Measurements from ENCODE around the gene ACVRL1. TPM values are rescaled to one million over a fixed set of nuclear protein-coding genes. Genes with fewer than 3 reads are reported as not detected.

The ACVRL1 gene
- total RNA-seq, 1 experiment from 2014 or later, result not detected

DNA sequence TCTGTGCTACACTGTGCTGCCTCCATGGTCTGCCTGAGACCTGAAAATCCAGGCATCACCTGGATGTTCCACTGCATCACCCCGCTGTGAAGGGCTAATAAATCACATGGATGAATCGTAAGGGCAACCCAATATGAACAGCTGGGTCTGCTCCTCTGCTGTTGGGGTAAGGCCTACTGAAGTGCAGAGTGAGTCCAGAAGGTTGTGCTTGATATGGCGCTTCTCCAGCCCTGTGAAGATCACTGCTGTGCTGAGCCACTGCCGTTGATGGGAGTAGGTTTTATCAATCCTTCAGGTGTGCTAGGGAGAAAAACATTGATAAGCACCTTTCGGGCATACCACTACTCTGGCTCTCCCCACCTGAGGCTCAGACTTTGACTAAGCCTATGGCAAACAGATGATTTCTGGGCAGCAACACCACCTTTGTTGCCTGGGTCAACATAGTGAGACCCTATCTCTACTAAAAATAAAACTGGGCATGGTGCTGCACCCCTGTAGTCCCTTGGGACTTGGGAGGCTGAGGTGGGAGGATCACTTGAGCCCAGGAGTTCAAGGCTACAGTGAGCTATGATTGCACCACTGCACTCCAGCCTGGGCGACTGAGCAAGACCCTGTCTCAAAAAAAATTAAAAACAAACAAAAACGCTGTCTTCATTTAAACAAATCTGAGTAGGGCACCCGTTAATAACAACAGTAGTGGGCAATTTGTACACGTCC is 1.7 kb downstream of the ACVRL1 start:
- no peak overlapping the region for H3K4me3 ChIP-seq (ENCODE audit: low read depth, low read length)
- H3K27me3 ChIP-seq (replicated peaks; ENCODE audit: control insufficient read depth, insufficient read depth, low read length), result no peaks in the 10 kb centered on the region
- CTCF ChIA-PET, result interaction anchor here (1.1 kb wide), 1 partner anchor 33 kb away, joined by 4 read pairs; no protein-coding TSS in a partner anchor
- no peaks in the 10 kb centered on the region for H3K27me3 Mint-ChIP-seq (ENCODE audit: insufficient read depth, unreplicated experiment)
- no peak overlapping the region for H3K4me3 Mint-ChIP-seq (ENCODE audit: unreplicated experiment)
- no peak overlapping the region for H3K27ac Mint-ChIP-seq (ENCODE audit: unreplicated experiment)
- H3K9me3 ChIP-seq, result no peaks in the 10 kb centered on the region
- H3K9me3 Mint-ChIP-seq (ENCODE audit: unreplicated experiment), result no peaks in the 10 kb centered on the region
- no TSS peak for BruUV-seq (replicated peaks)
- H3K36me3 Mint-ChIP-seq (ENCODE audit: insufficient read depth, unreplicated experiment), result no peaks in the 10 kb centered on the region
- TF ChIP-seq, protein P1, sequence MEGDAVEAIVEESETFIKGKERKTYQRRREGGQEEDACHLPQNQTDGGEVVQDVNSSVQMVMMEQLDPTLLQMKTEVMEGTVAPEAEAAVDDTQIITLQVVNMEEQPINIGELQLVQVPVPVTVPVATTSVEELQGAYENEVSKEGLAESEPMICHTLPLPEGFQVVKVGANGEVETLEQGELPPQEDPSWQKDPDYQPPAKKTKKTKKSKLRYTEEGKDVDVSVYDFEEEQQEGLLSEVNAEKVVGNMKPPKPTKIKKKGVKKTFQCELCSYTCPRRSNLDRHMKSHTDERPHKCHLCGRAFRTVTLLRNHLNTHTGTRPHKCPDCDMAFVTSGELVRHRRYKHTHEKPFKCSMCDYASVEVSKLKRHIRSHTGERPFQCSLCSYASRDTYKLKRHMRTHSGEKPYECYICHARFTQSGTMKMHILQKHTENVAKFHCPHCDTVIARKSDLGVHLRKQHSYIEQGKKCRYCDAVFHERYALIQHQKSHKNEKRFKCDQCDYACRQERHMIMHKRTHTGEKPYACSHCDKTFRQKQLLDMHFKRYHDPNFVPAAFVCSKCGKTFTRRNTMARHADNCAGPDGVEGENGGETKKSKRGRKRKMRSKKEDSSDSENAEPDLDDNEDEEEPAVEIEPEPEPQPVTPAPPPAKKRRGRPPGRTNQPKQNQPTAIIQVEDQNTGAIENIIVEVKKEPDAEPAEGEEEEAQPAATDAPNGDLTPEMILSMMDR (IDR thresholded peaks at IDR 0.05; ENCODE audit: insufficient read depth in 1 of 2, low read depth in 1 of 2, low read length in 1 of 2, severe bottlenecking in 1 of 2, unreplicated experiment in 1 of 2), result no peak
- no peaks in the 10 kb centered on the region; the same call in 1 of the 2 replicates for H3K4me1 ChIP-seq
- peaks cover 8% of the 10 kb centered on the region for H3K4me1 Mint-ChIP-seq (ENCODE audit: low read depth, unreplicated experiment)
- intact Hi-C loops (cut with micrococcal nuclease; ENCODE audit: unreplicated experiment), result no loop called here
- POLR2A ChIA-PET, result no interaction called here
- DNase-seq, result peak in 1 of 2 experiments; percentile 27
- H3K36me3 ChIP-seq (ENCODE audit: control insufficient read depth, insufficient read depth, low read length), result no peaks in the 10 kb centered on the region

DNA sequence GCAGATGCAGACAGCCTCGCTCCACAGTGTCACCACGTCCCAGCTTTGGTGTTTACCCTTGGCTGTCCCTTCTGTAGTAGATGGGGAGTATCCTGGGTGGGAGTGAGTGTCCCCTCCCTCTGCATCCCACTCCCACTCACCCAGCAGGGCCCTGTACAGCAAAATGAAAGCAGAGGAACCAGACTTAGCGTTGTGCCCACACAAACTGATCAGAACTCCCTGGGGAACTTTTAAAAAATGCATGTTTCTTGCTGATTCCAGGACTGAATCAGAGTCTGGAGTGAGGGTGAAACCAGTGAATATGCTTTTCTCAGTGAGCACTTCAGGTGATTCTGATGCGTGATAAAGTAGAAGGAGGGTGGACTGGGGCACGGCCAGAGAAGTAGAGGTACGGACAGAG is 2.9 kb downstream of the ACVRL1 start:
- no peaks in the 10 kb centered on the region for H3K27me3 Mint-ChIP-seq (ENCODE audit: insufficient read depth, unreplicated experiment)
- POLR2A ChIA-PET, result no interaction called here

DNA sequence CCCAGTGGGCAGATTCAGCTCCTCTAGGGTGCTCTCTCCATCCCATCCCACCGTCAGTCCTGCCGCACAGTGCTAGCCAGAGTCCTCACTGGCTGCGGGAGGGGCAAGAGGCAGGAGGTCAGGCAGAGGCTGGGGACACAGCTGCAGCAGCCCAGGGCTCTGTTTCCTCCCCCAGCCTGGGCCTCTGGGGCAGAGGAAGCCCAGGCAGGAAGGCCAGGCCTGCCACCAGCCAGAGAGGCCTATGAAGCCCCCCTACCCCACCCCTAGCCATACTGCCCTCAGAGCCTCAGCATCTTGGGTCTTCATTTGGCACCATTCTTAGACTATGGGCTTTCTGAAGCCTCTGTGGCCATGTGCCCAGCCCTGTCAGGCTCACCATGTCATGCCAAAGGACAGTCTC is 3.4 kb downstream of the ACVRL1 start:
- TF ChIP-seq, protein P1 (IDR thresholded peaks at IDR 0.05; ENCODE audit: insufficient read depth in 1 of 2, low read depth in 1 of 2, low read length in 1 of 2, severe bottlenecking in 1 of 2, unreplicated experiment in 1 of 2), result no peak
- no peaks in the 10 kb centered on the region for H3K36me3 Mint-ChIP-seq (ENCODE audit: insufficient read depth, unreplicated experiment)
- intact Hi-C loops (cut with micrococcal nuclease; ENCODE audit: unreplicated experiment), result no loop called here
- POLR2A ChIA-PET, result no interaction called here
- H3K9me3 ChIP-seq, result no peaks in the 10 kb centered on the region
- peaks cover 15% of the 10 kb centered on the region for H3K4me1 Mint-ChIP-seq (ENCODE audit: low read depth, unreplicated experiment)
- H3K27ac Mint-ChIP-seq (ENCODE audit: unreplicated experiment), result no peak overlapping the region
- no peak for DNase-seq
- H3K4me3 ChIP-seq (ENCODE audit: low read depth, low read length), result no peak overlapping the region
- no peaks in the 10 kb centered on the region for H3K27me3 Mint-ChIP-seq (ENCODE audit: insufficient read depth, unreplicated experiment)
- no peaks in the 10 kb centered on the region for H3K36me3 ChIP-seq (ENCODE audit: control insufficient read depth, insufficient read depth, low read length)
- H3K4me1 ChIP-seq, result no peaks in the 10 kb centered on the region; the same call in 1 of the 2 replicates
- BruUV-seq (replicated peaks), result no TSS peak
- H3K27me3 ChIP-seq (replicated peaks; ENCODE audit: control insufficient read depth, insufficient read depth, low read length), result no peaks in the 10 kb centered on the region
- H3K4me3 Mint-ChIP-seq (ENCODE audit: unreplicated experiment), result no peak overlapping the region
- H3K9me3 Mint-ChIP-seq (ENCODE audit: unreplicated experiment), result no peaks in the 10 kb centered on the region
- CTCF ChIA-PET, result no interaction called here

More for the DNA sequence above, 2.9 kb downstream of the ACVRL1 start:
- DNase-seq, result peak in 1 of 2 experiments; percentile 11
- no peak overlapping the region for H3K27ac Mint-ChIP-seq (ENCODE audit: unreplicated experiment)
- no peaks in the 10 kb centered on the region for H3K9me3 ChIP-seq
- peaks cover 11% of the 10 kb centered on the region for H3K4me1 Mint-ChIP-seq (ENCODE audit: low read depth, unreplicated experiment)
- H3K4me3 ChIP-seq (ENCODE audit: low read depth, low read length), result no peak overlapping the region
- no peak overlapping the region for H3K4me3 Mint-ChIP-seq (ENCODE audit: unreplicated experiment)
- no peaks in the 10 kb centered on the region; the same call in 1 of the 2 replicates for H3K4me1 ChIP-seq
- CTCF ChIA-PET, result no interaction called here
- no peaks in the 10 kb centered on the region for H3K36me3 Mint-ChIP-seq (ENCODE audit: insufficient read depth, unreplicated experiment)
- intact Hi-C loops (cut with micrococcal nuclease; ENCODE audit: unreplicated experiment), result no loop called here
- BruUV-seq (replicated peaks), result no TSS peak
- no peaks in the 10 kb centered on the region for H3K27me3 ChIP-seq (replicated peaks; ENCODE audit: control insufficient read depth, insufficient read depth, low read length)
- H3K9me3 Mint-ChIP-seq (ENCODE audit: unreplicated experiment), result no peaks in the 10 kb centered on the region
- H3K36me3 ChIP-seq (ENCODE audit: control insufficient read depth, insufficient read depth, low read length), result no peaks in the 10 kb centered on the region
- TF ChIP-seq, protein P1 (IDR thresholded peaks at IDR 0.05; ENCODE audit: insufficient read depth in 1 of 2, low read depth in 1 of 2, low read length in 1 of 2, severe bottlenecking in 1 of 2, unreplicated experiment in 1 of 2), result no peak
